Measurements from ENCODE around the gene B4GALT3.

GRCh38 chr1:161179698-161180097, 2.4 kb upstream of the B4GALT3 start:
- TF ChIP-seq, protein P1, sequence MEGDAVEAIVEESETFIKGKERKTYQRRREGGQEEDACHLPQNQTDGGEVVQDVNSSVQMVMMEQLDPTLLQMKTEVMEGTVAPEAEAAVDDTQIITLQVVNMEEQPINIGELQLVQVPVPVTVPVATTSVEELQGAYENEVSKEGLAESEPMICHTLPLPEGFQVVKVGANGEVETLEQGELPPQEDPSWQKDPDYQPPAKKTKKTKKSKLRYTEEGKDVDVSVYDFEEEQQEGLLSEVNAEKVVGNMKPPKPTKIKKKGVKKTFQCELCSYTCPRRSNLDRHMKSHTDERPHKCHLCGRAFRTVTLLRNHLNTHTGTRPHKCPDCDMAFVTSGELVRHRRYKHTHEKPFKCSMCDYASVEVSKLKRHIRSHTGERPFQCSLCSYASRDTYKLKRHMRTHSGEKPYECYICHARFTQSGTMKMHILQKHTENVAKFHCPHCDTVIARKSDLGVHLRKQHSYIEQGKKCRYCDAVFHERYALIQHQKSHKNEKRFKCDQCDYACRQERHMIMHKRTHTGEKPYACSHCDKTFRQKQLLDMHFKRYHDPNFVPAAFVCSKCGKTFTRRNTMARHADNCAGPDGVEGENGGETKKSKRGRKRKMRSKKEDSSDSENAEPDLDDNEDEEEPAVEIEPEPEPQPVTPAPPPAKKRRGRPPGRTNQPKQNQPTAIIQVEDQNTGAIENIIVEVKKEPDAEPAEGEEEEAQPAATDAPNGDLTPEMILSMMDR (IDR thresholded peaks at IDR 0.05): no peak
- TF ChIP-seq POLR2A (IDR thresholded peaks at IDR 0.05): no peak
